Measurements from ENCODE around the gene IL18RAP. TPM values are rescaled to one million over a fixed set of nuclear protein-coding genes. Genes with fewer than 3 reads are reported as not detected.

Gene IL18RAP
- total RNA-seq, 1 experiment from 2014 or later = not detected

DNA sequence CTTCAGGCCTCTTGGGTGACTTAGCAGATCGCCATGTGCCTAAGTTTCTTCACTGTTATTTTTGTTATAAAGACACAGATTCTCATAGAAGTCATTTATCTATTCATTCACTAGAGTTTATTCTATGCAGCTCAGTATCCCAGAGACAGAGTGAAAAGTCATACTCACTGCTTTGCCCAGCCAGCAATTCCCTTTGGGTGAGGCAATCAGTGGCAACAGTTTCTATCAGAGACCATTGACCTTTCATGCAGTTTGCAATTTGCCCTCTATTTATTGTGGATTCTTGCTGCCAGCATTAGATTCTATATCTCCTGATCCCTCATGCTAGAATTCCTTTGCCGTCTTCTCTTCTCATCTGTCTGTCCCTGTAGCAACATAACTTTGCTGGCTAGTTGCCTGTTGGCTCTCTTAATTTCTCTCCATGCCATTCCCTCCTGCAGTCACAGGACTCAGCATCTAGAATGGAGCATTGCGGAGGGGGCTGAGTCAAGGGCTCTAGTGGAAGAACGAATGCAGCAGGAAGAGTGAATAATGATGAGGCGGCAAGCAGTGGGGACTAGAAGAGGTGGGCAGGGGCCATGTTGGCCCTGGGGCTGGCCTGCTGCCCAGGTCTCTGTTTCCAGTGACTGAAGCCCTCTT is 62.3 kb downstream of the IL18RAP start:
- no CpG with 5 or more reads among the region's 5 CpGs for WGBS (ENCODE audit: extremely low coverage, insufficient read length, low lambda C conversion rate)
- no peaks in the 10 kb centered on the region for H4K20me1 ChIP-seq (ENCODE audit: control insufficient read depth, insufficient read depth, insufficient read length)
- H3K18ac ChIP-seq (ENCODE audit: insufficient read length, low read depth, low read length) = no peak overlapping the region
- no peak overlapping the region for H3K14ac ChIP-seq (ENCODE audit: insufficient read depth, low read length)
- no peaks in the 10 kb centered on the region for H3K79me1 ChIP-seq (ENCODE audit: insufficient read depth, low read depth, low read length, poor library complexity, severe bottlenecking)
- TF ChIP-seq, protein P1, sequence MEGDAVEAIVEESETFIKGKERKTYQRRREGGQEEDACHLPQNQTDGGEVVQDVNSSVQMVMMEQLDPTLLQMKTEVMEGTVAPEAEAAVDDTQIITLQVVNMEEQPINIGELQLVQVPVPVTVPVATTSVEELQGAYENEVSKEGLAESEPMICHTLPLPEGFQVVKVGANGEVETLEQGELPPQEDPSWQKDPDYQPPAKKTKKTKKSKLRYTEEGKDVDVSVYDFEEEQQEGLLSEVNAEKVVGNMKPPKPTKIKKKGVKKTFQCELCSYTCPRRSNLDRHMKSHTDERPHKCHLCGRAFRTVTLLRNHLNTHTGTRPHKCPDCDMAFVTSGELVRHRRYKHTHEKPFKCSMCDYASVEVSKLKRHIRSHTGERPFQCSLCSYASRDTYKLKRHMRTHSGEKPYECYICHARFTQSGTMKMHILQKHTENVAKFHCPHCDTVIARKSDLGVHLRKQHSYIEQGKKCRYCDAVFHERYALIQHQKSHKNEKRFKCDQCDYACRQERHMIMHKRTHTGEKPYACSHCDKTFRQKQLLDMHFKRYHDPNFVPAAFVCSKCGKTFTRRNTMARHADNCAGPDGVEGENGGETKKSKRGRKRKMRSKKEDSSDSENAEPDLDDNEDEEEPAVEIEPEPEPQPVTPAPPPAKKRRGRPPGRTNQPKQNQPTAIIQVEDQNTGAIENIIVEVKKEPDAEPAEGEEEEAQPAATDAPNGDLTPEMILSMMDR (conservative IDR thresholded peaks at IDR 0.05) = no peak
- Mint-ChIP-seq H3K27me3 (ENCODE audit: low read depth) (peaks cover 3% of the 10 kb centered on the region; the same call in 1 of the 2 replicates), H3K27ac (no peak overlapping the region), H3K4me3 (no peak overlapping the region), H3K9me3 (no peaks in the 10 kb centered on the region), H3K4me1 (peaks cover 19 to 27% of the 10 kb centered on the region in 2 experiments), H3K36me3 (ENCODE audit: insufficient read depth in 1 of 3, low read depth in 3 of 3) (no peaks in the 10 kb centered on the region)
- no peak overlapping the region for H3K56ac ChIP-seq (ENCODE audit: insufficient read length, low read depth, low read length)
- DNase-seq = no peak
- H3K23ac ChIP-seq (ENCODE audit: insufficient read length, low read depth, low read length) = no peak overlapping the region
- H2BK20ac ChIP-seq (ENCODE audit: low read depth, low read length, poor library complexity, severe bottlenecking) = no peak overlapping the region
- no peak overlapping the region for H3K9ac ChIP-seq (ENCODE audit: extremely low read depth, insufficient read length, low read length)
- H2AFZ ChIP-seq (ENCODE audit: low read length) = no peak overlapping the region
- no peaks in the 10 kb centered on the region for H3K79me2 ChIP-seq (ENCODE audit: insufficient read depth, low read length)
- no peak overlapping the region for H3K4ac ChIP-seq (ENCODE audit: low read depth, low read length)
- no peak overlapping the region for H4K91ac ChIP-seq (ENCODE audit: insufficient read length, low read depth, low read length)
- H2AK5ac ChIP-seq (ENCODE audit: insufficient read length, low read length) = no peak overlapping the region
- H3K27ac ChIP-seq (ENCODE audit: insufficient read length, low read depth, low read length) = no peak overlapping the region
- no peak overlapping the region for H4K5ac ChIP-seq (ENCODE audit: insufficient read length, low read depth, low read length)
- H2BK12ac ChIP-seq (ENCODE audit: insufficient read length, low read depth, low read length) = no peak overlapping the region
- no peak overlapping the region for H3K4me2 ChIP-seq (ENCODE audit: insufficient read depth, insufficient read length, low read length)
- peaks cover 8% of the 10 kb centered on the region; the same call in 1 of the 2 replicates for H3K4me1 ChIP-seq (ENCODE audit: insufficient read depth, low read length)
- H3K27me3 ChIP-seq (ENCODE audit: insufficient read depth, low read length) = no peaks in the 10 kb centered on the region
- no peak overlapping the region for H2BK120ac ChIP-seq (ENCODE audit: low read depth, low read length, poor library complexity, severe bottlenecking)
- no peaks in the 10 kb centered on the region for H3K23me2 ChIP-seq (ENCODE audit: insufficient read length, low read depth, low read length, poor library complexity, severe bottlenecking)
- H2BK5ac ChIP-seq (ENCODE audit: insufficient read length, low read length) = no peak overlapping the region
- H4K8ac ChIP-seq (replicated peaks; ENCODE audit: insufficient read length, low read depth, low read length) = no peak overlapping the region
- H3K9me3 ChIP-seq (ENCODE audit: control insufficient read depth, low read depth, low read length) = no peaks in the 10 kb centered on the region
- H2BK15ac ChIP-seq (ENCODE audit: low read depth, low read length) = no peak overlapping the region
- no peak overlapping the region for H3T11ph ChIP-seq (ENCODE audit: low read length)
